ENCODE results near the gene ACSS2. TPM values are rescaled to one million over a fixed set of nuclear protein-coding genes. Genes with fewer than 3 reads are reported as not detected.

Gene ACSS2
- total and polyA plus RNA-seq, 10 of the 15 experiments (the other 5 are each of a cell fraction or from before 2014, with no cell fraction given): 2.8 to 37.2 (median 24.2) TPM

DNA sequence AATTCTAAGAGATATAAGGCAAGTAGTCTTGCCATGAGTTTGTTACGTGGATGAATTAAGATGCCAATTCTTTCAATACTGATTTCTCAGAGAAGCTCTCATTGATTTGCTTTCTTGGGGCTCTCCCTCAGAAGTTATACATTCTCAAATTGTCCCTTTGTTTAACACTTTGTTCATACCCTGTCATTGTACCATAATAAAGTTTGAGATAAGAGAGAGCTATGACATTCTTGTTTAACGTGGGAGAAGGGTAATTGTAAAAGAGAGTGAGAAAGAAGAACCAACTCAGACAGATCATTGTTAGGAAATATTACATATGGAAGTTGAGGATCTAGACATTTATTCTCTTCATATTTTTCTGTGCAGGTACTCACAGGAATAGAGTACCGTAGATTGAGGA is 19.1 kb downstream of the ACSS2 start:
- ChIA-PET POLR2A (no interaction called here), SMC1A (ENCODE audit: uncharacterized antibody, unreplicated experiment) (no interaction called here), CTCF (no interaction called here), RAD21 (ENCODE audit: unreplicated experiment) (no interaction called here)
- no peak overlapping the region for H3K27ac ChIP-seq (ENCODE audit: control insufficient read depth, insufficient read depth)
- no peaks in the 10 kb centered on the region for H3K79me2 ChIP-seq (ENCODE audit: control insufficient read depth, insufficient read depth, low read length)
- no peaks in the 10 kb centered on the region for H3K9me3 ChIP-seq (replicated peaks; ENCODE audit: control insufficient read depth, insufficient read depth, low read length)
- BruUV-seq (replicated peaks): no TSS peak
- WGBS (ENCODE audit: insufficient coverage, insufficient replicate concordance, low lambda C conversion rate, missing lambda C conversion rate): 63% methylated on average over 3 of the region's 3 CpGs
- no peak overlapping the region for H2AFZ ChIP-seq (ENCODE audit: control insufficient read depth, low read depth, low read length)
- H3K4me1 ChIP-seq (ENCODE audit: control insufficient read depth, insufficient read depth, low read length): peaks cover 9% of the 10 kb centered on the region; the same call in 1 of the 2 replicates
- in situ Hi-C loops (cut with MboI): no loop called here
- H4K20me1 ChIP-seq (ENCODE audit: control insufficient read depth, insufficient read depth): no peaks in the 10 kb centered on the region
- intact Hi-C loops (cut with micrococcal nuclease; ENCODE audit: unreplicated experiment): no loop called here
- DNase-seq (ENCODE audit: low read depth, low spot score) (no peak), FAIRE-seq (no peak), ATAC-seq (no peak)
- no peaks in the 10 kb centered on the region for H3K27me3 ChIP-seq (replicated peaks in 1 of 2; ENCODE audit: control insufficient read depth in 2 of 2, insufficient read depth in 2 of 2, low read length in 1 of 2)
- no peaks in the 10 kb centered on the region for H3K36me3 ChIP-seq (ENCODE audit: control insufficient read depth in 2 of 2, insufficient read depth in 2 of 2, low read length in 1 of 2)
- no peak overlapping the region for H3K4me2 ChIP-seq (ENCODE audit: control insufficient read depth, insufficient read depth)
- H3K4me3 ChIP-seq: no peak overlapping the region
- H3K9ac ChIP-seq (ENCODE audit: control insufficient read depth, insufficient read depth, low read length): no peak overlapping the region
- no peak for TF ChIP-seq POLR2AphosphoS5 (IDR thresholded peaks at IDR 0.05; ENCODE audit: low read length)
- no peak for TF ChIP-seq SPI1 (IDR thresholded peaks at IDR 0.05; ENCODE audit: borderline replicate concordance, insufficient read depth, low read depth, low read length)
- no peak for TF ChIP-seq HDGF (IDR thresholded peaks at IDR 0.05)
- no peak for TF ChIP-seq SP1 (IDR thresholded peaks at IDR 0.05; ENCODE audit: low read depth, low read length)
- TF ChIP-seq, protein P1, sequence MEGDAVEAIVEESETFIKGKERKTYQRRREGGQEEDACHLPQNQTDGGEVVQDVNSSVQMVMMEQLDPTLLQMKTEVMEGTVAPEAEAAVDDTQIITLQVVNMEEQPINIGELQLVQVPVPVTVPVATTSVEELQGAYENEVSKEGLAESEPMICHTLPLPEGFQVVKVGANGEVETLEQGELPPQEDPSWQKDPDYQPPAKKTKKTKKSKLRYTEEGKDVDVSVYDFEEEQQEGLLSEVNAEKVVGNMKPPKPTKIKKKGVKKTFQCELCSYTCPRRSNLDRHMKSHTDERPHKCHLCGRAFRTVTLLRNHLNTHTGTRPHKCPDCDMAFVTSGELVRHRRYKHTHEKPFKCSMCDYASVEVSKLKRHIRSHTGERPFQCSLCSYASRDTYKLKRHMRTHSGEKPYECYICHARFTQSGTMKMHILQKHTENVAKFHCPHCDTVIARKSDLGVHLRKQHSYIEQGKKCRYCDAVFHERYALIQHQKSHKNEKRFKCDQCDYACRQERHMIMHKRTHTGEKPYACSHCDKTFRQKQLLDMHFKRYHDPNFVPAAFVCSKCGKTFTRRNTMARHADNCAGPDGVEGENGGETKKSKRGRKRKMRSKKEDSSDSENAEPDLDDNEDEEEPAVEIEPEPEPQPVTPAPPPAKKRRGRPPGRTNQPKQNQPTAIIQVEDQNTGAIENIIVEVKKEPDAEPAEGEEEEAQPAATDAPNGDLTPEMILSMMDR (IDR thresholded peaks at IDR 0.05 in 2 of 3, conservative IDR thresholded peaks at IDR 0.05 in 1 of 3; ENCODE audit: control insufficient read depth in 2 of 3, extremely low read depth in 1 of 3, insufficient read depth in 1 of 3, low read depth in 3 of 3, low read length in 3 of 3): no peak
- no peak for TF ChIP-seq HCFC1 (IDR thresholded peaks at IDR 0.05; ENCODE audit: low read length)
- TF ChIP-seq, protein P2, sequence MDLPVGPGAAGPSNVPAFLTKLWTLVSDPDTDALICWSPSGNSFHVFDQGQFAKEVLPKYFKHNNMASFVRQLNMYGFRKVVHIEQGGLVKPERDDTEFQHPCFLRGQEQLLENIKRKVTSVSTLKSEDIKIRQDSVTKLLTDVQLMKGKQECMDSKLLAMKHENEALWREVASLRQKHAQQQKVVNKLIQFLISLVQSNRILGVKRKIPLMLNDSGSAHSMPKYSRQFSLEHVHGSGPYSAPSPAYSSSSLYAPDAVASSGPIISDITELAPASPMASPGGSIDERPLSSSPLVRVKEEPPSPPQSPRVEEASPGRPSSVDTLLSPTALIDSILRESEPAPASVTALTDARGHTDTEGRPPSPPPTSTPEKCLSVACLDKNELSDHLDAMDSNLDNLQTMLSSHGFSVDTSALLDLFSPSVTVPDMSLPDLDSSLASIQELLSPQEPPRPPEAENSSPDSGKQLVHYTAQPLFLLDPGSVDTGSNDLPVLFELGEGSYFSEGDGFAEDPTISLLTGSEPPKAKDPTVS (IDR thresholded peaks at IDR 0.05; ENCODE audit: low read depth, low read length): no peak
- TF ChIP-seq, protein P3, sequence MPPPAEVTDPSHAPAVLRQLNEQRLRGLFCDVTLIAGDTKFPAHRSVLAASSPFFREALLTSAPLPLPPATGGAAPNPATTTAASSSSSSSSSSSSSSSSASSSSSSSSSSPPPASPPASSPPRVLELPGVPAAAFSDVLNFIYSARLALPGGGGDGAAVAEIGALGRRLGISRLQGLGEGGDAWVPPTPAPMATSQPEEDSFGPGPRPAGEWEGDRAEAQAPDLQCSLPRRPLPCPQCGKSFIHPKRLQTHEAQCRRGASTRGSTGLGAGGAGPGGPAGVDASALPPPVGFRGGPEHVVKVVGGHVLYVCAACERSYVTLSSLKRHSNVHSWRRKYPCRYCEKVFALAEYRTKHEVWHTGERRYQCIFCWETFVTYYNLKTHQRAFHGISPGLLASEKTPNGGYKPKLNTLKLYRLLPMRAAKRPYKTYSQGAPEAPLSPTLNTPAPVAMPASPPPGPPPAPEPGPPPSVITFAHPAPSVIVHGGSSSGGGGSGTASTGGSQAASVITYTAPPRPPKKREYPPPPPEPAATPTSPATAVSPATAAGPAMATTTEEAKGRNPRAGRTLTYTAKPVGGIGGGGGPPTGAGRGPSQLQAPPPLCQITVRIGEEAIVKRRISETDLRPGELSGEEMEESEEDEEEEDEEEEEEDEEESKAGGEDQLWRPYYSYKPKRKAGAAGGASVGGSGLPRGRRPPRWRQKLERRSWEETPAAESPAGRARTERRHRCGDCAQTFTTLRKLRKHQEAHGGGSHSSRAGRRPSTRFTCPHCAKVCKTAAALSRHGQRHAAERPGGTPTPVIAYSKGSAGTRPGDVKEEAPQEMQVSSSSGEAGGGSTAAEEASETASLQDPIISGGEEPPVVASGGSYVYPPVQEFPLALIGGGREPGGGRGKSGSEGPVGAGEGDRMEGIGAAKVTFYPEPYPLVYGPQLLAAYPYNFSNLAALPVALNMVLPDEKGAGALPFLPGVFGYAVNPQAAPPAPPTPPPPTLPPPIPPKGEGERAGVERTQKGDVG (CRISPR knock-in tag; IDR thresholded peaks at IDR 0.05): no peak
- TF ChIP-seq, protein P4, sequence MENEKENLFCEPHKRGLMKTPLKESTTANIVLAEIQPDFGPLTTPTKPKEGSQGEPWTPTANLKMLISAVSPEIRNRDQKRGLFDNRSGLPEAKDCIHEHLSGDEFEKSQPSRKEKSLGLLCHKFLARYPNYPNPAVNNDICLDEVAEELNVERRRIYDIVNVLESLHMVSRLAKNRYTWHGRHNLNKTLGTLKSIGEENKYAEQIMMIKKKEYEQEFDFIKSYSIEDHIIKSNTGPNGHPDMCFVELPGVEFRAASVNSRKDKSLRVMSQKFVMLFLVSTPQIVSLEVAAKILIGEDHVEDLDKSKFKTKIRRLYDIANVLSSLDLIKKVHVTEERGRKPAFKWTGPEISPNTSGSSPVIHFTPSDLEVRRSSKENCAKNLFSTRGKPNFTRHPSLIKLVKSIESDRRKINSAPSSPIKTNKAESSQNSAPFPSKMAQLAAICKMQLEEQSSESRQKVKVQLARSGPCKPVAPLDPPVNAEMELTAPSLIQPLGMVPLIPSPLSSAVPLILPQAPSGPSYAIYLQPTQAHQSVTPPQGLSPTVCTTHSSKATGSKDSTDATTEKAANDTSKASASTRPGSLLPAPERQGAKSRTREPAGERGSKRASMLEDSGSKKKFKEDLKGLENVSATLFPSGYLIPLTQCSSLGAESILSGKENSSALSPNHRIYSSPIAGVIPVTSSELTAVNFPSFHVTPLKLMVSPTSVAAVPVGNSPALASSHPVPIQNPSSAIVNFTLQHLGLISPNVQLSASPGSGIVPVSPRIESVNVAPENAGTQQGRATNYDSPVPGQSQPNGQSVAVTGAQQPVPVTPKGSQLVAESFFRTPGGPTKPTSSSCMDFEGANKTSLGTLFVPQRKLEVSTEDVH (IDR thresholded peaks at IDR 0.05; ENCODE audit: low read depth, partially characterized antibody): no peak
- TF ChIP-seq IKZF2 (IDR thresholded peaks at IDR 0.05): no peak
- TF ChIP-seq ZNF24 (IDR thresholded peaks at IDR 0.05): no peak
- no peak for TF ChIP-seq TCF7 (IDR thresholded peaks at IDR 0.05; ENCODE audit: borderline replicate concordance)
- no peak for TF ChIP-seq POLR2AphosphoS2 (IDR thresholded peaks at IDR 0.05; ENCODE audit: low read depth, low read length)
- no peak for TF ChIP-seq DPF2 (IDR thresholded peaks at IDR 0.05)

Measured in GM12878 (cell line).